Activated naive CD4-positive, alpha-beta T cell treated with anti-CD3 and anti-CD28 coated beads, Interleukin-2, amount 50 U/mL, for 24 hours (primary cell): ENCODE measurements around the gene ZNF652.
A peak's percentile ranks its signal among the peaks of the same experiment; 100 is the strongest.
"Not testable (repeated sequence)": the region's sequence is repeated elsewhere in the genome, so short reads cannot be mapped to it uniquely, and the experiment has no call there.

Source experiments
- H3K27ac Mint-ChIP-seq: one replicate; pipeline ENCODE4 v1.8.0; 2021; ENCODE audit warnings: mild to moderate bottlenecking, mixed read lengths
- H3K27me3 Mint-ChIP-seq: one replicate; pipeline ENCODE4 v1.8.0; 2021; ENCODE audit warnings: mixed read lengths
- H3K36me3 Mint-ChIP-seq: one replicate; pipeline ENCODE4 v1.8.0; 2021; ENCODE audit warnings: mixed read lengths
- H3K4me1 Mint-ChIP-seq: one replicate; pipeline ENCODE4 v1.8.0; 2021; ENCODE audit warnings: mixed read lengths
- H3K4me3 Mint-ChIP-seq: one replicate; pipeline ENCODE4 v1.8.0; 2021; ENCODE audit warnings: mild to moderate bottlenecking, mixed read lengths
- H3K9me3 Mint-ChIP-seq: one replicate; pipeline ENCODE4 v1.8.0; 2021; ENCODE audit warnings: mixed read lengths

ZNF652 gene

DNA sequence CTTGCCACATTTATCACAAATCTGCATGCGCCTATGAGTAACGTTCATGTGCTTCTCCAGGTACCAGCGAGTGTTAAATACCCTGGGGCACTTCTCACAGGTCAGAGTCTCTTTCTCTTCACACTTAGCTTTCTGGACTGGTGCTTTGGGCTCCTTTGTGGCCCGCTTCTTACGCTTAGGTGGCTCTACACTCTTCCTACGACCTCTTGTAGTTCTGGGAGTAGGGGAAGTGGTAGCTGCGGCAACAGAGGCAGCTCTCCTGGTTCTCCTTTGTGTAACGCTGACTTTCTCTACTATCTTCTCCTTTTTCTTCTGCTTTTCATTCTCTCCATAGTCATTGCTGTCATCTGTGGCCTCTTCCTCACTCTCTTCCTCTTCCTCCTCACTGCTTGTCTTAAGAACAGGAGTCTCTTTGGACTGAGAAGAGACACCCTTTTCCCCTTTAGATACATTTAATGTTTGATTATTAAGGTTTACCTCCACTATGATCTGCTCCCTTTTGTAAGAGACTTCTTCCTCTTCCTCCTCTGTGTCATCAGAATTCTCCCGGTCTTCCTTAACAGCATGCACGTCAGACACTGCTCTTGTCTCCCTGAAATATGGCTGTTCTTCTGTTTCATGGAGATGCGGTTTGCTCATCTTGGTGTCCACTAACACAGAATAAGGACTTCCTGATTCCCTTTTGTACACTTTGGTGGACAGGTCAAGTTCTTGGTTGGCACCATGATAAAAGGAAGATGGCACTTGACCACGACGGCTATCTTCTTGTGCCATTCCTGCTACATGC lies 45.0 kb downstream of the ZNF652 start:
- H3K4me1 Mint-ChIP-seq: peaks cover 34% of the 10 kb centered on the region
- H3K27me3 Mint-ChIP-seq: no peaks in the 10 kb centered on the region
- H3K4me3 Mint-ChIP-seq: no peak overlapping the region
- no peaks in the 10 kb centered on the region for H3K9me3 Mint-ChIP-seq
- H3K27ac Mint-ChIP-seq: peak overlapping the region; percentile 85
- peaks cover 2% of the 10 kb centered on the region for H3K36me3 Mint-ChIP-seq

DNA sequence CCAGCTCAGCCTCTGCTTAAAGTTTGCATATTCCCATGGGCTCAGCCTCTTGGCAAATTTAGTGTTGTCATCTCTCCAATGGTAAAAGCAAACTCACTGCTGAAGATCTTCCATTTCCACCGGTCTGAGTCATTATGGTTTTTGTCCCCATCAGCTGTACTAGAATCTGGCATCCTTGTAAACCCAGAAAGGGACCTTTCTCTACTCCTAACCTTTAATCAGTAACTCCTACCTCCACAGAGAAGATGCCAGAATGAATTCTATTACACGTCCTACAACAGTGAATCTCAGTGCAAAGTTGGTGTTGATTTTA lies 45.8 kb downstream of the ZNF652 start:
- Mint-ChIP-seq H3K27me3 (no peaks in the 10 kb centered on the region), H3K4me1 (peaks cover 34% of the 10 kb centered on the region), H3K9me3 (no peaks in the 10 kb centered on the region), H3K27ac (no peak overlapping the region), H3K36me3 (peaks cover 2% of the 10 kb centered on the region), H3K4me3 (no peak overlapping the region)

DNA sequence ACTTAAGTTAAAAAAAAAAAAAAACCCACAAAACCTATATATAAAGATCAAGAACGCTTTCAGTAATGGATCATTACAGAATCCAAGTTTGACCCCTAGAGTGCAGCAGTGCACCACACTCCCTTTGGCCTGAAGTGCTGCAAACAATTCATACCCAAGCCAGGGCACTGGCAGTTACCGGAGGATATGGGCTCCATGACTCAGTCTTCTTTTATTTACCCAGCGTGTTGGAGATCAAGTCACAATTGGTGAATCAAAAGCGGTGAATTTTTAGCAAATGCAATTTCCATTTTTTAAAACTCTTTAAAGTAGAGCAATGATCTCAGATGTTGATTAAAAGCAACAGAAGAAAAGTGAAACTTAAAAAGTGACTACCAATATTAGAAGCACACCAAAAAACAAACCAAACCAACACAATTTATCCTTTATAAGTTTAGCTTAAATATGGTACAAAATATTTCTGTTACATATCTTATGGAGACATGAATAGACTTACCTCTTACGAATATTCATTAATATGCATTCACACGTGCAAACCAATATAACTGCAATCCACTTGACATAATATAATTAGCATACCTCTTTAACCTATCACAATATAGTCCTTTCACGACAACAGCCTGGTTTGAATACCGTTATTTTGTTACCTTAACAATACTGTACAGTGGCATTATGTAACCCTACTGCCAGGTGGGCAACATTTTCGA lies 46.3 kb downstream of the ZNF652 start:
- H3K4me3 Mint-ChIP-seq: peak overlapping the region; percentile 63
- no peaks in the 10 kb centered on the region for H3K27me3 Mint-ChIP-seq
- H3K36me3 Mint-ChIP-seq: peaks cover 2% of the 10 kb centered on the region
- H3K9me3 Mint-ChIP-seq: no peaks in the 10 kb centered on the region
- peaks cover 30% of the 10 kb centered on the region for H3K4me1 Mint-ChIP-seq
- H3K27ac Mint-ChIP-seq: peak overlapping the region; percentile 75

DNA sequence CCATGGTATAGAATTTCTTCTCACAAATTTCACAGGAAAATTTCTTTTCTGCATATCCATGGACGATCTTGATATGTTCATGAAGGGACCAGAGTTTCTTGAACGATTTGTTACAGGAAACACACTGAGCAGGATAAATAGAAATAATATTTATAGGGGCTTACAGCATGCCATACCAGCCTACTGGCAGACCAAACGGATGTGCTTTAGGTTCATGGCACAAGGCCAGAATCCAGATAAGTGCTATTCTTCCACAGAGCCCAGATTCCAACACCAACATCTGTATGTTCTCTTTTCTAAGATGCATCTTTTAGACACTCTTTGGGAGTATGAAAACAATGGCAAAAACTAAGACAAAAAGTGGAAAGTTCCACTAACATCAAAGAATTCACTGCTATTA lies 49.3 kb downstream of the ZNF652 start:
- H3K9me3 Mint-ChIP-seq: no peaks in the 10 kb centered on the region
- H3K36me3 Mint-ChIP-seq: peaks cover 2% of the 10 kb centered on the region
- no peak overlapping the region for H3K4me3 Mint-ChIP-seq
- H3K27ac Mint-ChIP-seq: no peak overlapping the region
- H3K27me3 Mint-ChIP-seq: no peaks in the 10 kb centered on the region
- peaks cover 25% of the 10 kb centered on the region for H3K4me1 Mint-ChIP-seq

DNA sequence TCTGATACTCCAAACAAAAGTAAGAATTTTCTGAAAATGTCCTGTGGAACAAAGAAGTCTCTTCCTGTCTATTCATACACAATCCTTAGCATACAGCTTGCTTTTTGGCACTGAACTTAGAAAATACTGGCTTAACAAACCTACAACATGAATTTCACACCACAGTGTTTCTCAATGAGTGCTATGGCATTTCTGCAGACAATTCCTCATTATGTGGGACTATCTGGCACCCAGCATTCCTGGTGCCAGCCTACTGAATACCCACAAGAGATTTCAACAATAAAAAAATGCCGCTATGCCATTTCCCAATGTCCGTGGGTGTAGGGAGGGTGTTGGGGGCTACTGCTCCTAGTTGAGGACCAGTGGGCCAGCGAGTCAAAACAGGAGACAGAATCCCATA lies 62.1 kb downstream of the ZNF652 start:
- no peak overlapping the region for H3K27ac Mint-ChIP-seq
- no peaks in the 10 kb centered on the region for H3K9me3 Mint-ChIP-seq
- no peaks in the 10 kb centered on the region for H3K4me1 Mint-ChIP-seq
- H3K27me3 Mint-ChIP-seq: no peaks in the 10 kb centered on the region
- H3K4me3 Mint-ChIP-seq: no peak overlapping the region
- peaks cover 1% of the 10 kb centered on the region for H3K36me3 Mint-ChIP-seq

DNA sequence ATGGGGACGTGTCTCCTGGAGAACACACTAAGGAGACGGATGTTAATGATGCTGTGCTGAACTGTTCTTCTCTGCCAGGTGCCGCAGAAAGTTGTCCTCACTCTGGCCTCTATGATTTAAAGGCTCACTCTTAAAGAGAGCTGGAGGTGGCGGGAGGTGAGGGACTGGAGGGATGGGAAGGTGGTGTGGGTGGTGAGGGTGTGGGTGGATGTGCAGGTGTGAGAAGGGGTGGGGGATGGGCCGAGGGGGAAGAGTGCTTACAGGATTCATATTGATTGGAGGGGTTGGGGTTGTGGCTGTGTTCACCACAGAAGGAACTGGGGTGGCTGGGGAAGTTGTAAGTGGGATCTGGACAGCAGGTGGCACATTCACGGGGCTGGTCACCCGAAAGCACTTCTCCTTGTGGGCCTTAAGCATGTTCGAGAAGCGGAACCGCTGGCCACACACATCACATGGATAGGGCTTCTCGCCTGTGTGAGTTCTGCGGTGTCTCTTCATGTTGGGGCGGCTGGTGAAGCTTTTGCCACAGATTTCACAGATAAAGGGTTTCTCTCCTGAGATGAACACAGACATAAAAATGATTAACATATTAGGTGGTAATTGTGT lies 63.6 kb downstream of the ZNF652 start:
- H3K27me3 Mint-ChIP-seq: no peaks in the 10 kb centered on the region
- H3K27ac Mint-ChIP-seq: no peak overlapping the region
- no peaks in the 10 kb centered on the region for H3K9me3 Mint-ChIP-seq
- H3K4me3 Mint-ChIP-seq: no peak overlapping the region
- H3K4me1 Mint-ChIP-seq: peaks cover 9% of the 10 kb centered on the region
- H3K36me3 Mint-ChIP-seq: peaks cover 1% of the 10 kb centered on the region

DNA sequence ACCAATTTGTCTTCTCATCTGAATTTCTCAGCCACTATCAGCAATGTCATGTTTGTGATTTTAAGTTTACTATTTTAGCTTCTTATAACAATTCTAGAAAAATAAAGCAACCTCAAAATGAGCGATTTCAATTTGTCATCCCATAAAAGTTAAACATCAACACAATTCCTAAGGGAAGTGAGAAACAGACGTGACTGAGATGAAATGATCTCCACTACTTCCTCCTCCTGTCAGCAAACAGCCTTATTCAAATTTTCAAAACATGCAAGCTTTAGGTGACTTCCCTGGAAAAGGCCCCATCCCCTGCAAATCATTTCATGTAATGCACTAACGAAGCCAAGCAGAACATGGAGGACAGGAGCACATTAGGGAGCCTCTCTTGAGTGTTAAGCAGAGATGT lies 64.9 kb downstream of the ZNF652 start:
- Mint-ChIP-seq H3K4me3 (no peak overlapping the region), H3K27ac (no peak overlapping the region), H3K9me3 (no peaks in the 10 kb centered on the region), H3K4me1 (peaks cover 9% of the 10 kb centered on the region), H3K27me3 (no peaks in the 10 kb centered on the region), H3K36me3 (peaks cover 1% of the 10 kb centered on the region)

DNA sequence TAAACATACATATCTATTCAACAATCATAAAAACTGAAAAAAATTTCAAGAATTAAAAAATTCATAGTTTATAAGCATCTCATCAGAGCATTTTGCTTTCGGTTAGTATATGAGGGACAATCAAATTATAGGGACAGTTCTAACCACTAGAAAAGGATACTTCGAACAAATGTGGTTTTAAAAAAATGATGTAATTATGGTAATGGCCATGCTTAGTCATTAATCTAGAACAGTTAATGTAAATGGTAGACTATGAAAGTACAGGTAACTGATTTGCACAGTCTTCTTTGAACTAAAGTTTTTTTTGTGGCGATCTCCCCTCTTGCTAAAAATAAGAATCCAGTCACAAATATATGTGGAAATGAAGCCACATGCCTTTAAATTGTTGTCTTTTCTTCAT lies 67.9 kb downstream of the ZNF652 start:
- H3K4me1 Mint-ChIP-seq: peaks cover 9% of the 10 kb centered on the region
- H3K9me3 Mint-ChIP-seq: no peaks in the 10 kb centered on the region
- H3K27ac Mint-ChIP-seq: peak overlapping the region; percentile 30
- no peak overlapping the region for H3K4me3 Mint-ChIP-seq
- no peaks in the 10 kb centered on the region for H3K36me3 Mint-ChIP-seq
- H3K27me3 Mint-ChIP-seq: no peaks in the 10 kb centered on the region

DNA sequence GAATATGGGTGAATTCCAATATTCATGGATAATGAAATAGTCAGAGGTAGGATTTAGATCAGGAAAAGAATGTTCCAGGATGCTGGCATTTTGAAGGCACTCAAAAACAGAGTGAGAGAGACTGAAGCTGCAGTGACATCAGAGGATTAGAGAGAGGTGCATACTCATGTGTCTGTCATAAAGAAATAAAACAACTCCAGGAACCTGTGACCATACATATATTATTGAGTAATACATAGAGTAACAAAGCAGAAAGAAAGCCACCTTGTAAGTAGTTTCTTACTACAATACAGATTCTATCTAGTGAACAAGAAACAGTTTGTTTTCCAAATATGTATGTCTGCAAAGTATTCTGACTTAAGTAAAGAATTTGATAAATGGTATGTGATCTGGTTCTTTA lies 69.1 kb downstream of the ZNF652 start:
- peaks cover 9% of the 10 kb centered on the region for H3K4me1 Mint-ChIP-seq
- no peak overlapping the region for H3K4me3 Mint-ChIP-seq
- H3K27ac Mint-ChIP-seq: peak overlapping the region; percentile 49
- H3K36me3 Mint-ChIP-seq: no peaks in the 10 kb centered on the region
- no peaks in the 10 kb centered on the region for H3K27me3 Mint-ChIP-seq
- H3K9me3 Mint-ChIP-seq: no peaks in the 10 kb centered on the region

DNA sequence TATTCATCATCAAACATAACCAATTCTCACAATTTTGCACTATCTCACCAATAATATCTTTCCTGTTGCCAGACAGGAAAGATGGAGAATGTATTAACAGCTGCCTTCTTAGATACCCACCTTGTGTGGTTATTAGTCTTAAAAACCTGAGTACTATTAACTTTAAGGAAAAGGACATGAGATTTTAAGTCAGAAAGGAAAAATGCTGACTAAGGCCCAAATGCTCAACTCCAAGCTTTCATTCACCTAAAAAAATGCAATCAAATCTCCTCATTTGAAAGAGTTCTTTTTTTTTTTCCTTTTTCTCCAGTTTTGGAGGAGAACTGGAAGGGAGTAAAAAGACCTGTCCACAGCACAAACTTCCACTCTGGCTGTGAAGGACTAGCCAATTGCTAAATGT lies 70.1 kb downstream of the ZNF652 start:
- H3K27ac Mint-ChIP-seq: peak overlapping the region; percentile 19
- no peaks in the 10 kb centered on the region for H3K36me3 Mint-ChIP-seq
- H3K9me3 Mint-ChIP-seq: no peaks in the 10 kb centered on the region
- peaks cover 9% of the 10 kb centered on the region for H3K4me1 Mint-ChIP-seq
- no peaks in the 10 kb centered on the region for H3K27me3 Mint-ChIP-seq
- no peak overlapping the region for H3K4me3 Mint-ChIP-seq

DNA sequence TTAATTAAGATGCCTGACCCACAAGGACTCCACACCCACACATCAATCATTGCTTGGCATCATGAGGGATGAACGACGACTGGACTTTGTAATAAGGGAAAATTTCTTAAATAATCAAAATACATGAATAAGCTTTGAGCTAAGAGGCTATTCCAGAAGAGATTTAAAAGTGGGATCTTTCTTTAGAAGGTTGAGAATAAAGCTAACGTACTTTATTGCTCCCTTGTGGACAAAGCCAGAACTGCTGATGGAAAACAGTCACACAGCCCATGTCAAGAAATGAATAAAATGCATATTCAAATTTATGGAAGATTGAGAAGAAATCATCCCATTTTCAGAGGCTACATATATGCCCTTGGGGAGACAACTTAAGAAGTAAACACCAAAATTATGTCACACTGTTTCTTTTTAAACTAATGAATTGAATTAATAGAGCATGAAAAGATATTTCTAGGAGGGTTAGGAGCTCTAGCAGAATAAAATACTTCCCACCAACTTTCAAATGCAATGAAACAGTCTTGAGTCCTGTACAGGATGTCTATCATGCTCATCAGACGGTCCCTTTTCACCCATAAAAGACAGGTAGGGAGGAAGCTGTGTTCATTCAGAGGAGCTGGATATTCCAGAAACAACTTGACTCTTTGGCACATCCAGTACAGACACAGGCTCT lies 71.2 kb downstream of the ZNF652 start:
- H3K27me3 Mint-ChIP-seq: no peaks in the 10 kb centered on the region

DNA sequence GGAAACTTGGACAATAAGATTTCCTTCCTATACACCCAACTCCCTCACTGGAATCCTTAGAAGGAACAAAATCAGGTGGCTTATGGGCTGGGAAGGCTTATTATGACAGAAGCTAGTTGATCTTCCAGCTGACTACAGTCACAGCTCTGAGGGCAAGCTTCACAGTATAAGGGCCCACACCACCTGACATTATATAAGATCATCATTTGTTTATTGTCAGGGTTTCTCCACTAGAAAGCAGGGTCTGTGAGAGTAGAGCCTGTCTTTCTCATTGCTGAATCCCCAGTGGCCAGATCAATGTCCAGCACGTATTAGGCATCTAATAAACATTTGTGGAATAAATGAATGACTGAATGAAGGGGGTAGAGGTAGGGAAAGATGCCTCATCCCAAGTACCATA lies 73.7 kb downstream of the ZNF652 start:
- Mint-ChIP-seq H3K27me3 (no peaks in the 10 kb centered on the region), H3K27ac (no peak overlapping the region), H3K4me1 (no peaks in the 10 kb centered on the region), H3K9me3 (no peaks in the 10 kb centered on the region), H3K4me3 (no peak overlapping the region), H3K36me3 (no peaks in the 10 kb centered on the region)

More for the DNA sequence above, 71.2 kb downstream of the ZNF652 start:
- Mint-ChIP-seq H3K4me3 (no peak overlapping the region), H3K36me3 (no peaks in the 10 kb centered on the region), H3K4me1 (peaks cover 9% of the 10 kb centered on the region), H3K27ac (no peak overlapping the region), H3K9me3 (no peaks in the 10 kb centered on the region)

DNA sequence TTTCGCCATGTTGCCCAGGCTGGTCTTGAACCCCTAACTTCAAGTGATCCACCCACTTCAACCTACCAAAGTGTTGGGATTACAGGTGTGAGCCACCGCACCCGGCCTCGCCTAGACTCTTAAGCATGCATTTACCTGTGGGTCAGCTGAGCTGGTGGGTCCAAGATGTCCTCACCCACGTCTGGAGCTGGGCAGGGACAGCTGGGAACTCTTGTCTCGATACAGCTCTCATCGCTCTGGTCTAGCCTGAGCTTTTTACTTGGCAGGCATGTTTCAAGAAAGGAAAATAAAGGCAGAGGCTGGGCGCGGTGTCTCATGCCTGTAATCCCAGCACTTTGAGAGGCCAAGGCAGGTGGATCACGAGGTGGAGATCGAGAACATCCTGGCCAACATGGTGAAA lies 74.6 kb downstream of the ZNF652 start:
- H3K27me3 Mint-ChIP-seq: no peaks in the 10 kb centered on the region
- H3K36me3 Mint-ChIP-seq: no peaks in the 10 kb centered on the region
- H3K27ac Mint-ChIP-seq: no peak overlapping the region
- no peaks in the 10 kb centered on the region for H3K4me1 Mint-ChIP-seq
- no peaks in the 10 kb centered on the region for H3K9me3 Mint-ChIP-seq
- H3K4me3 Mint-ChIP-seq: no peak overlapping the region

DNA sequence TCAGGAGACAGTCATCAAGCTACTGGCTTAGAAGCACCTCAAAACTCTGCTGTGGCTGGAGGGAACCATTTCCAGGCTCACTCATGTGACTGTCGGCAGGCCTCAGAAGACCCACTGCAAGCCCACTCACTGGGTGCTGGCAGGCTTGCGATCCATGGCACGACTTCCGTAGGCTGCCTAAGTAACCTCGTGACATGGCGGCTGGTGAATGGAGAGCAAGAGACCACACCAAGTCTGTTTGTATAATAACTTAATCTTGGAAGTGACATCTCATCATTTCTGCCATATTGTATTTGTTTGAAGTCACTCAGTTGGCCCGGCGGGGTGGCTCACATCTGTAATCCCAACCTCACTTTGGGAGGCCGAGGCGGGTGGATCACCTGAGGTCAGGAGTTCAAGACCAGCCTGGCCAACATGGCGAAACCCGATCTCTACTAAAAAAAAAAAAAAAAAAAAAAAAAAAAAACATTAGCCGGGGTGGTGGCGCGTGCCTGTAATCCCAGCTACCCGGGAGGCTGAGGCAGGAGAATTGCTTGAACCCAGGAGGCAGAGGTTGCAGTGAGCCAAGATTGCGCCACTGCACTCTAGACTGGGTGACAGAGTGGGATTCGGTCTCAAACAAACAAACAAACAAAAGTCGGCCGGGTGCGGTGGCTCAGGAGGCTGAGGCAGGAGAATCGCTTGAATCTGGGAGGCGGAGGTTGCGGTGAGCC lies 75.6 kb downstream of the ZNF652 start:
- not testable (repeated sequence) for H3K4me3 Mint-ChIP-seq, H3K27ac Mint-ChIP-seq

DNA sequence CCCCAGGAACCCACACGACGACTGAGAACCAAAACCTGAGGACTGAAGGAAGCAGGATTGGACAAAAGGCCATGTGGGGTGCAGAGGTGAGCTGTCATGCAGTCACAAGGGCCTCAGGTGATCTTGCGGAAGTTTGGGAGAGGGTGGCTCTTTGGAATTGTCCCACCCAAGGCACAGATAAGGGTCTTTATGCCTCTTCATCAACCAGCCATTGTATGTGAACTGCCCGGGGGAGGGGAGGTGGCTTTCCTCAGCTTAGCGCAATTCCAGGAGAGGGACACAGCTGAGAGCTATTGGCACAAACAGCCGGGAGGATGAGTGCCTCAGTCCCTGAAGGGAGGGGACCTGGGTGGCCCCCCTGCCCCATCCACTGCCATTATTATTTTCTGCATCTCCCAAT lies 76.3 kb downstream of the ZNF652 start:
- H3K9me3 Mint-ChIP-seq: no peaks in the 10 kb centered on the region

More for the DNA sequence above, 75.6 kb downstream of the ZNF652 start:
- H3K9me3 Mint-ChIP-seq, H3K36me3 Mint-ChIP-seq, H3K4me1 Mint-ChIP-seq, H3K27me3 Mint-ChIP-seq: not testable (repeated sequence)

More for the DNA sequence above, 76.3 kb downstream of the ZNF652 start:
- no peaks in the 10 kb centered on the region for H3K4me1 Mint-ChIP-seq
- H3K36me3 Mint-ChIP-seq: no peaks in the 10 kb centered on the region
- no peaks in the 10 kb centered on the region for H3K27me3 Mint-ChIP-seq
- H3K4me3 Mint-ChIP-seq: no peak overlapping the region
- H3K27ac Mint-ChIP-seq: no peak overlapping the region
